Urinary bladder (tissue), 2 donors: Measurements from ENCODE around the gene STIL. TPM values are rescaled to one million over a fixed set of nuclear protein-coding genes. Genes with fewer than 3 reads are reported as not detected.

Experiments used
- polyA plus RNA-seq: library from polyadenylated mRNA; stranded (reverse); fragments of 200-250 nt; gene quantifications from one replicate; pipeline ENCODE4 v1.2.3, GENCODE V29; 2013
- total RNA-seq: library from RNA; depleted of rRNA; stranded (reverse); fragments of >200 nt; gene quantifications from one replicate; pipeline ENCODE4 v1.2.3, GENCODE V29; 2014
- donor health status: healthy.

STIL gene
- total and polyA plus RNA-seq, 2 donors = 0.53 to 13.0 TPM

Other genes with a start within 250 kb of the STIL start
- 0.53 TPM for gene CYP4Z1, start 246.9 kb downstream of the STIL start, total RNA-seq
- gene CYP4Z1, start 246.9 kb downstream of the STIL start, polyA plus RNA-seq = 0.25 TPM
- not detected for gene CYP4A22, start 176.7 kb downstream of the STIL start, total RNA-seq
- not detected for gene CYP4A22, start 176.7 kb downstream of the STIL start, polyA plus RNA-seq
- gene PDZK1IP1, start 124.1 kb downstream of the STIL start, total RNA-seq = not detected
- 0.20 TPM for gene PDZK1IP1, start 124.1 kb downstream of the STIL start, polyA plus RNA-seq
- gene TAL1, start 81.9 kb downstream of the STIL start, total RNA-seq = 4.2 TPM
- 4.0 TPM for gene TAL1, start 81.9 kb downstream of the STIL start, polyA plus RNA-seq
- gene CMPK1, start 19.6 kb upstream of the STIL start, total RNA-seq = 146 TPM
- gene CMPK1, start 19.6 kb upstream of the STIL start, polyA plus RNA-seq = 92.0 TPM
- not detected for gene FOXE3, start 102.1 kb upstream of the STIL start, total RNA-seq
- not detected for gene FOXE3, start 102.1 kb upstream of the STIL start, polyA plus RNA-seq
- 0.85 TPM for gene FOXD2, start 123.9 kb upstream of the STIL start, total RNA-seq
- gene FOXD2, start 123.9 kb upstream of the STIL start, polyA plus RNA-seq = 0.19 TPM